ENCODE results near the gene PUM2. TPM values are rescaled to one million over a fixed set of nuclear protein-coding genes. Genes with fewer than 3 reads are reported as not detected.

Gene PUM2
- total and polyA plus RNA-seq, 2 of the 13 experiments (the other 11 are each of a cell fraction or from before 2014, with no cell fraction given): 69.6 to 69.8 TPM

DNA sequence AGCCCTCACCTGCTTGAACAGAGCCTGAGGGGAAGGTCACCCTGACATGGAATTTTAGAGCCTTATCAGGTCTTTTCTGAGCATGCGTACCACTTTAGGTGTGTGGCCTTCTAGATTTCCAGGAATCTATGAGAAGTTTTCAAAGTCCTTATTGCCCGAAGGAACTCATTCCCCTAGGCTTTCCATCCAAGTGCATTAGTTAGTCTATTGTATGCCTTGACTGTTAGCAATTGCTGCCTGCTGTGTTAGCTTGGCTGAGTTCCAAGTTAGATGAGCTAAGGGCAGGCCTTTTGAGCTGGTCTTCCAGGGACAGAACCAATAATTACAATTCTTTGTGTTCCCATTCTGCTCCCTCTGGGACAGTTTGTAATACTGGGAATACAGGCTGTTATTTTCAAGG, 30.8 kb upstream of the PUM2 start:
- no peak overlapping the region for H3K4me3 ChIP-seq (replicated peaks in 1 of 3; ENCODE audit: insufficient read depth in 1 of 3, low read depth in 2 of 3, low read length in 3 of 3)
- peaks cover 43% of the 10 kb centered on the region for H3K4me1 ChIP-seq (ENCODE audit: insufficient read depth, low read length)
- peak; percentile 66 for FAIRE-seq
- no peak overlapping the region for H3K27ac ChIP-seq (ENCODE audit: extremely low read length, insufficient read depth, low read length)
- BruUV-seq (replicated peaks): no TSS peak
- no peak for TF ChIP-seq LCORL (IDR thresholded peaks at IDR 0.05)
- TF ChIP-seq LCORL (CRISPR knock-in tag; IDR thresholded peaks at IDR 0.05): peak; percentile 48; the same call in 1 of the 2 replicates
- TF ChIP-seq ZNF292 (CRISPR knock-in tag; IDR thresholded peaks at IDR 0.05; ENCODE audit: borderline replicate concordance, low read depth): peak; percentile 30; the same call in 1 of the 2 replicates
- TF ChIP-seq SALL1 (CRISPR knock-in tag; IDR thresholded peaks at IDR 0.05): peak; percentile 17; the same call in 1 of the 2 replicates
- TF ChIP-seq XRCC5 (optimal IDR thresholded peaks at IDR 0.05; ENCODE audit: low read length): peak; percentile 31
- TF ChIP-seq BCL6 (CRISPR knock-in tag; IDR thresholded peaks at IDR 0.05): peak; percentile 33; the same call in 1 of the 2 replicates
- no peak for TF ChIP-seq TRIM24 (CRISPR knock-in tag; IDR thresholded peaks at IDR 0.05)
- CTCF ChIA-PET (ENCODE audit: low intra/inter-chr PET ratio, low total read pairs): no interaction called here
- 14% methylated on average over 2 of the region's 2 CpGs for WGBS (ENCODE audit: low lambda C conversion rate)
- peak; percentile 59 for DNase-seq (ENCODE audit: low spot score)
- no peaks in the 10 kb centered on the region for H3K9me3 ChIP-seq (ENCODE audit: low read length)
- no peaks in the 10 kb centered on the region for H3K79me2 ChIP-seq (ENCODE audit: insufficient read depth, low read length)
- peak overlapping the region; percentile 9; the same call in 1 of the 2 replicates for H3K4me2 ChIP-seq (ENCODE audit: low read depth, low read length)
- intact Hi-C loops (cut with micrococcal nuclease; ENCODE audit: unreplicated experiment) (no loop called here), in situ Hi-C loops (cut with HindIII; ENCODE audit: extremely low pct_ligation_motif_present, low pct_unique_long_range_greater_than_20kb) (loop anchor here (25.0 kb wide), 1 partner anchor 606 kb away; no protein-coding TSS in a partner anchor)
- H3K36me3 ChIP-seq (replicated peaks in 1 of 2; ENCODE audit: control insufficient read depth in 1 of 2, insufficient read depth in 2 of 2, low read length in 2 of 2): no peaks in the 10 kb centered on the region
- no peak overlapping the region for H3K9ac ChIP-seq (ENCODE audit: insufficient read depth, low read depth, low read length)
- H2AFZ ChIP-seq (ENCODE audit: low read length): no peak overlapping the region
- peaks cover 0 to 9% of the 10 kb centered on the region in 2 experiments; a peak in 3 of 5 replicates for H3K27me3 ChIP-seq (ENCODE audit: control insufficient read depth in 1 of 2, insufficient read depth in 2 of 2, low read length in 2 of 2)
- ATAC-seq: no peak
- H4K20me1 ChIP-seq (ENCODE audit: insufficient read depth, low read length): no peaks in the 10 kb centered on the region
- POLR2A ChIA-PET: interaction anchor here (0.8 to 1.4 kb wide), 4 partner anchors 28 to 157 kb away, joined by 3 to 5 read pairs (median 3); partner anchors contain the start of gene RHOB

DNA sequence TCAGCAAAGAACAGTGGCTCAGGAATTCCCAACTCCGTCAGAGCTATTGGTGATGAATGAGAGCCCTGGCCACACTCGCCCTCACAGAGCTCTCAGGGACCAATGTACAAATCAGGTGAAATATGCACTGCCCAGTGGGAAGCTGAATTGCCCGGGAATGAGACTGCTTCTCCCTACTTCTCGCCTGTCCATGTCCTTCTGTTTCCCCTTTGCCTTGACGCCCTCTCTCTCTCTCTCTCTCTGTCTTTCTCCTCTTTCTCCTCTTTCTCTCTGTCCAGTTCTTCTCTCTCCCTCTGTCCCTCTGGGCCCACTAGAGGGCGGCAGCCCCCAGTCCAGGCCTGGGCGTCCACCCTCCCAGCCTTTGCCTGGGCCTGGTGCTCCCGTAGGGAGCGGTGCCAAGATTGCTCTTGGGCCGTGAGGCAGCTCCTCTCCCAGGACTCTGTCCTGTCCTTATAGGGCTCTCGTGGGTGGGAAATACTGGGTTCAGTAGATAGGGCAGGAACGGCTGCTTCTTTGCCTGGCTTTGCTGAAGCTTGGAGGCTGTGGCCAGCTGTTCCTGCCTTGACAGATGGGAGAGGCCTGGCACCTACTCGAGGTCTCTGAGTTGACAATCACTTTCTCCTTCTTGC, 28.4 kb upstream of the PUM2 start:
- Histone ChIP-seq H3K9ac (ENCODE audit: insufficient read depth, low read depth, low read length) (peak overlapping the region; percentile 27), H3K4me2 (ENCODE audit: low read depth, low read length) (peak overlapping the region; percentile 81), H3K9me3 (ENCODE audit: low read length) (no peaks in the 10 kb centered on the region), H3K36me3 (replicated peaks in 1 of 2; ENCODE audit: control insufficient read depth in 1 of 2, insufficient read depth in 2 of 2, low read length in 2 of 2) (no peaks in the 10 kb centered on the region), H3K4me3 (replicated peaks in 1 of 3; ENCODE audit: insufficient read depth in 1 of 3, low read depth in 2 of 3, low read length in 3 of 3) (peak overlapping the region in 2 of 3 experiments; percentile 21 to 59; a peak in 2 of 6 replicates), H3K4me1 (ENCODE audit: insufficient read depth, low read length) (peaks cover 51% of the 10 kb centered on the region), H2AFZ (ENCODE audit: low read length) (peak overlapping the region; percentile 93), H3K27ac (ENCODE audit: extremely low read length, insufficient read depth, low read length) (no peak overlapping the region), H3K27me3 (ENCODE audit: control insufficient read depth in 1 of 2, insufficient read depth in 2 of 2, low read length in 2 of 2) (peaks cover 2 to 11% of the 10 kb centered on the region in 2 experiments; a peak in 2 of 5 replicates), H3K79me2 (ENCODE audit: insufficient read depth, low read length) (no peaks in the 10 kb centered on the region), H4K20me1 (ENCODE audit: insufficient read depth, low read length) (no peaks in the 10 kb centered on the region)
- in situ Hi-C loops (cut with HindIII; ENCODE audit: extremely low pct_ligation_motif_present, low pct_unique_long_range_greater_than_20kb): loop anchor here (25.0 kb wide), 1 partner anchor 608 kb away; no protein-coding TSS in a partner anchor
- ATAC-seq: peak; percentile 98
- intact Hi-C loops (cut with micrococcal nuclease; ENCODE audit: unreplicated experiment): loop anchor here (1.0 kb wide), 1 partner anchor 263 kb away; no protein-coding TSS in a partner anchor
- no TSS peak for BruUV-seq (replicated peaks)
- ChIA-PET CTCF (ENCODE audit: low intra/inter-chr PET ratio, low total read pairs) (interaction anchor here (1.0 to 1.5 kb wide), 2 partner anchors 263 to 272 kb away, joined by 3 to 10 read pairs; partner anchors contain the start of gene HS1BP3), POLR2A (interaction anchor here (0.6 to 2.0 kb wide), 13 partner anchors 19 to 265 kb away, joined by 3 to 16 read pairs (median 4); partner anchors contain the start of gene RHOB)
- peak; percentile 80 for DNase-seq (ENCODE audit: low spot score)
- peak; percentile 62 for FAIRE-seq
- 3% methylated on average over 13 of the region's 13 CpGs for WGBS (ENCODE audit: low lambda C conversion rate)
- TF ChIP-seq NRL (CRISPR knock-in tag; IDR thresholded peaks at IDR 0.05; ENCODE audit: borderline replicate concordance) (peak; percentile 72), ZNF619 (CRISPR knock-in tag; IDR thresholded peaks at IDR 0.05) (peak; percentile 28; the same call in 1 of the 2 replicates), ZNF556 (CRISPR knock-in tag; IDR thresholded peaks at IDR 0.05; ENCODE audit: borderline replicate concordance) (peak; percentile 55; the same call in 1 of the 2 replicates), KLF6 (CRISPR knock-in tag; IDR thresholded peaks at IDR 0.05) (peak; percentile 78; the same call in 1 of the 2 replicates), NFIC (IDR thresholded peaks at IDR 0.05; ENCODE audit: low read length) (no peak), CREM (IDR thresholded peaks at IDR 0.05) (no peak), CREM (CRISPR knock-in tag; IDR thresholded peaks at IDR 0.05) (no peak), ARHGAP35 (CRISPR knock-in tag; IDR thresholded peaks at IDR 0.05; ENCODE audit: borderline replicate concordance) (no peak), ZNF768 (CRISPR knock-in tag; IDR thresholded peaks at IDR 0.05) (peak; percentile 50; the same call in 1 of the 2 replicates), YEATS4 (CRISPR knock-in tag; IDR thresholded peaks at IDR 0.05; ENCODE audit: borderline replicate concordance) (no peak), ARID3A (IDR thresholded peaks at IDR 0.05; ENCODE audit: low read depth, low read length) (no peak)
